SW480 (cell line): Measurements from ENCODE around the gene TPRX2.
"Not testable (repeated sequence)": the region's sequence is repeated elsewhere in the genome, so short reads cannot be mapped to it uniquely, and the experiment has no call there.

ENCODE experiments used
- DNase-seq: peaks from one replicate; pipeline ENCODE4 v3.0.0-alpha.2; 2016; ENCODE audit warnings: low spot score

Gene TPRX2, protein sequence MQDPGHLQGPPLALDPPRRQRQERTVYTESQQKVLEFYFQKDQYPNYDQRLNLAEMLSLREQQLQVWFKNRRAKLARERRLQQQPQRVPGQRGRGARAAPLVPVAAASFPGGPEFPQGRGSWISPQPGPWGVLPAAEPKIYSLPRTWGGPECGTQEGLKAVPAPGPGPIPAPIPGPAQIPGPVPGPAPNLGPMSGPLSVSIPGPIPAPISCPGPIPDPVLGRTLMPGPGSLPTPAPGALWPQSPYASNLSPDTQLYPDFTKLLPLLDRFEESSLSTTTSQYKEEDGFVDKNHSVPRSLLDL

DNA sequence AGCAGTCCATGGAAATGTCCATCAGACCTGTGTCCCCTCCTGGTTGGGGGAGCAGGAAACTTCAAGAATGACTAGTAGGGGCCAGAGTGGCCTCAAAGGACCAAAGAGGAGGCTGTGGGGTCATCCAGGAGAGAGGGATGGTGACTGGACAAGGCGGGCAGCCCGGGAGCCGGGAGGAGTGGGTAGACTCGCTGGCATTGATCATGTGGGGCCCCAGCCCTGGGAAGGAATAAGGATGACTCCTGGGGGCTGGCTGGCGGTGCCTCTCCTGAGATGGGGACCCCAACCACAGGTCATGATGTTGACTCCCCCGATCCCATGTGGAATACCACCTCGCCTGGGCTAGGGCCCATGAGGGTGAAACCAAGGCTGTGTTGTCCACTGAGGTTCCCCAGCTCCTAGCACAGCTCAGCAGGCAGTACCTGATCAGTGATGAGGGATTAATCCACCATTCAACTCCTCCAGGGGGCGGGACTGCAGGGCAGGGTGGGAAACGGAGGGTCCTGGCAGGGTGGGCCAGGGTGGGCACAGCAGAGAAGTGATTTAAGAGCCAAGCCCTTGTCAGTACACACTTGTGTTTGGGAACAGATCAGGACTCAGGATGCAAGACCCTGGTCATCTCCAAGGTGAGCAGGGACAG, at the start of gene TPRX2:
Gene TPRX2 (plus strand): TSS at position 590 of the 640 bp plus-strand sequence. CDS start 12 bp downstream, at position 602.
- not testable (repeated sequence) for DNase-seq

DNA sequence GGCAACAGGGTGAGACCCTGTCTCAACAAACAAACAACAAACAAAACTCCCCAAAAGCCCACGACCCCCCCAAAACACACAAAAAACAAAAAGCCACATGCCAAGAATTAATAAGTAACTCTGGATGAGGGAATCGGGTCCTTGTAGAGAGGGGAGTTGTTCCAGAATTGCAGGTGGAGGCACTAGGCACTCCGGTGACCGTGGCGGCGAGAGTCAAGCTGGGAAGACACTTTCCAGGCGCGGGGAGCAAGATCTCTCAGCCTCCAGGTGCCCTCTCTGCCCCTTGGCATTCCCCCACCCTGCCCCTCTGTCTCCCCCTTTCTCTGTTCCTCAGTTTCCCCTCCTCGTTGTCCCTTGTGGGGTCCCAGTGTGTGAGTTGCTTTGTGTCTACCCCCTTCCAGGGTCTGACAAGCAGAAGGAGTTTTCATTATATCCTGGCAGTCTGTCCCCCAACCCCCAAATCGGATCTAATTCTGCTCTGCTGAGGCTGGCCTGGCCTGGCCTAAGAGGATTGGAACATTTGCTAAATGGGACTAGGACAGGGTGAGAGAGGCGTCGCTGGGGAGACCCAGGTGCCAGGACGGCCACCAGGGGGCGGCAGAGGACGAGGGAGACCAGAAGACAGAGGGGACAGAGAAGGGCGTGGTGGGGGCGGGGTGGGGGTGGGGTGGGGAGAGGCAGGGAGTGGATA, 45.6 kb upstream of the TPRX2 start:
- peak; percentile 72 for DNase-seq

DNA sequence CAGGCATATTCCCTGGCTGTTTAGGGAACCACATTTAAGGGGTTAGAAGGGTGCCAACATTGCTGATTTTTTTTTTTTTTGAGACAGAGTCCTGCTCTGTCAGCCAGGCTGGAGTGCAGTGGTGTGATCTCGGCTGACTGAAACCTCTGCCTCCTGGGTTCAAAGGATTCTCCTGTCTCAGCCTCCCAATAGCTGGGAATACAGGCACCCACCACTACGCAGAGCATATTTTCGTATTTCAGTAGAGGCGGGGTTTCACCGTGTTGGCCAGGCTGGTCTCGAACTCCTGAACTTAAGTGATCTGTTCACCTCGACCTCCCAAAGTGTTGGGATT, 45.1 kb upstream of the TPRX2 start:
- no peak for DNase-seq

DNA sequence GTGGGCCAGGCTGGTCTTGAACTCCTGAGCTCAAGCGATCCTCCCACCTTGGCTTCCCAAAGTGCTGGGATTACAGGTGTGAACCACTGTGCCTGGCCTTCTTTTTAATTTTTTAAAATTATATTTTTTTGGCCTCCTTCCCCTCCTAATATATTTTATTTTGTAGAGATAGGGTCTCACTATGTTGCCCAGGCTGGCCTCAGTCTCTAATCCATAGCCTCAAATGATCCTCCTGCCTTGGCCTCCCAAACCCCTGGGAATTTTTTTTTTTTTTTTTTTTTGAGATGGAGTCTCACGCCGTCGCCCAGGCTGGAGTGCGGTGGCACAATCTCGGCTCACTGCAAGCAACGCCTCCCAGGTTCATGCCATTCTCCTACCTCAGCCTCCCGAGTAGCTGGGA, 42.8 kb upstream of the TPRX2 start:
- DNase-seq = not testable (repeated sequence)

DNA sequence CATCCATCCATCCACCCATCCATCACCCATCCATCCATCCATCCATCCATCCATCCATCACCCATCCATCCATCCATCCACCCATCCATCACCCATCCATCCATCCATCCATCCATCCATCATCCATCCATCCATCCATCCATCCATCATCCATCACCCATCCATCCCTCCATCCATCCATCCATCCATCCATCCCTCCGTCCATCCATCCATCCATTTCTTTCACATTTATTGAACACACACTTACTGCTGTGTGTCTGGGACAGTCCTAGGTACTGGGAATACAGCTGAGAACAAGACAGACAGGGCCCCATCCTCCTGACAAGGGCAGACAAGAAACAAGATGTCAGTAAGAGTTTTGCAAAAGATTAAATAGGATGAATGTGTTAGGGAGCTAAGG, 40.8 kb upstream of the TPRX2 start:
- not testable (repeated sequence) for DNase-seq

DNA sequence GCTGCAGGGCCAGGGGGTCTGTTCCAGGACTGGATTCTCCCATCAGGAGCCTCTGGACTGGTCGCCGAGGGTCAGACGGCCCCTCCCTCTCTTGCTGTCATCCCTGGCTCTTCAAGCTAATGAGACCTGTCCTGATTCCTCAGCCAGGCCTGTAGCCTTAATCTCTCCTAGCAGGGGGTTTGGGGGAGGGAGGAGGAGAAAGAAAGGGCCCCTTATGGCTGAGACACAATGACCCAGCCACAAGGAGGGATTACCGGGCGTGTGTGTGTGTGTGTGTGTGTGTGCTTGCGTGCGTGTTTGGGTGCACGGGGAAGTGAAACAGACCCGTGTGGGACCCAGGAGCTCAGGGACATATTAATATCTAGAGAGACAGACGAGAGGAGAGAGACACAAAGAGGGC, 39.2 kb upstream of the TPRX2 start:
- no peak for DNase-seq

DNA sequence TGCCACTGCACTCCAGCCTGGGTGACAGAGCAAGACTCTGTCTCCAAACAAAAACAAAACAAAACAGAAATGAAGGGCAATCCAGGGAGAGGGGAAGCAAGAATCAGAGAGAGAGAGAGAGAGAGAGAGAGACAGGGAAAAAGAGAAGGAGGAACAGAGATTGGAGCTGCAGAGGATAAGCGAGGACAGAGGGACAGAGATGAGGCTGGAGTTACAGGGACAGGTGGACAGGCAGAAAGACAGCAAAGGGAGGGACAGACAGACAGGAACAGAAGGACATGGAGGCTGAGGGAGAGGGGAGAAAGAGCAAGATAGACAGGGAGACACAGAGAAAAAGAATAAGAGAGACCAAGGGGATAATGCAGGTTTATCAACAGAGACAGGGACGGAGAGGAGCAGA, 38.6 kb upstream of the TPRX2 start:
- DNase-seq = no peak

DNA sequence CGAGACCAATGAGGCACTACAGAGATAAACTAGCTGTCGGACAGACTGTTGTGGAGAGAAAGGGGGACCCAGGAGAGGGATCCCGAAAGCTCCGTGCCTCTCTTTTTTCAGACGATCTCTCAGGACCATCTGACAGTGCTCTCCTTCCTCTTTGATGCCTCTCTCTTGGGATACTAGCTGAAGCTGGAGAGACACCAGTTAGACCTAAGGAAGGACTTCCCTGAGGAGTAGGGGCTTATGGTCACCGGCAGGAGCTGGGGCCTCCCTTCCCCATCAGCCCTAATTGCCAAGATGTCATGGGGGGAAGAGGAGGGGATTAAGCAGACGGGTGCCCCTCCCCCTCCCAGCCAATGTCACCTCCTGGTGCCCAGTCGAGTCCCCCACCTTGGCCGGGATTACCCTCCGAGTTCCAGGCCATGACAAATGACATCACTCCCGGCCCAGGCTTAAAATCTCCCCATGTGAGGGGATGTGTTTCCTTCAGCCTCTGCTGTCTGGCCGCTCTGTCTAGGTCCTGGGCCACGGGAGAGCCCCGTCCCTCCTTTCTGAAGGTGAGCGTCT, 37.5 kb upstream of the TPRX2 start, which contains the start of gene CRX:
Gene CRX (plus strand): TSS at position 478 of the 561 bp plus-strand sequence. CDS start 12,507 bp downstream, outside the sequence.
- no peak for DNase-seq

DNA sequence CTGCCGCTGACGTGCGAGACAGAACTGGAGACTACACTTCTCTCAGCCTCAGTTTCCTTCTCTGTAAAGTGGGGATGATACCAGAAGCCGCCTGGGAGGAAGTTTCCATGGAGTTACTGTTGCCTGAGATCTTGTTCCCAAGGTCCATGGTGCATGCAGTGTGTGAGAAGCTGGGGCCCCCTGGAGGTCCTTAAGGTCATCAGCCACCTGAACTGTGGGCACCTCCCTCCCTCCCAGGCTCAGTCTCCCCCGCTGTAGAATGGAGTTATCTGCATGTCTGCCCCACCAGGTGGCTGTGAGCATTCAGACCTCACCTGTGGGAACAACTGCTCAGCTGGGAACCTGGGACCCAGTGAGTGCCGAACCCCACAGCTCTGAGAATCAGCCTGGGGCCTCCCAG, 34.6 kb upstream of the TPRX2 start:
- DNase-seq = no peak

DNA sequence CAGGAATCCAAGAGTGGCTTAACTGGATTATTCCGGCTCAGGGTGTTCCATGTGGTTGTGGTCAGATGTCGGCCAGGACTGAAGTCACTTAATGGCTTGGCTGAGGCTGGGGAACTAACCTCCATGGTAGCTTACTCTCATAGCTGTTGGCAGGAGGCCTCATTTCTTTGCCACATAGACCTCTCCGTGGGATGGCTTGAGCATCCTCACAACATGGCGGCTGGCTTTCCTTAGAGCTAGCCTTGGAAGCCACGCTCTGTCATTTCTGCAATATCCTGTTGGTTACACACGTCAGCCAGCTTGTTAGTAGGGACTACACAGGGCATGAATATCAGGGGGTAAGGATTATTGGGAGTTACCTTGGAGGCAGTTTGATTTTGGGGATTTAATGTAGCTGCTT, 32.2 kb upstream of the TPRX2 start:
- DNase-seq = no peak

DNA sequence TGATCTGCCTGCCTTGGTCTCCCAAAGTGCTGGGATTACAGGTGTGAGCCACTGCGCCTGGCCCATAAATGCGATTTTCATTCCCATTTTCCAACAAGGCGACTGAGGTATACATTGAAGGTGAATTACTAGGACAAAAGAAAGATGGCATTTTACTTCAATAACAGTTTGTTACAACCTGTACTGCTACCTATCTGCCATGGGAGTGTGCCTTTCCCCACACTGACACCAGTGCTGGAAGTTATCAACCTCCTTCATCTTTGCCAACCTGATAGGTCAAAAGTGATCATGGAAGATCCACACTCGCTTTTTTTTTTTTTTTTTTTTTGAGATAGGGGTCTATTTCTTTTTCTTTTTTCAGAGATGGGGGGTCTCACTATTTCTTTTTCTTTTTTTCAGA, 26.3 kb upstream of the TPRX2 start:
- no peak for DNase-seq

DNA sequence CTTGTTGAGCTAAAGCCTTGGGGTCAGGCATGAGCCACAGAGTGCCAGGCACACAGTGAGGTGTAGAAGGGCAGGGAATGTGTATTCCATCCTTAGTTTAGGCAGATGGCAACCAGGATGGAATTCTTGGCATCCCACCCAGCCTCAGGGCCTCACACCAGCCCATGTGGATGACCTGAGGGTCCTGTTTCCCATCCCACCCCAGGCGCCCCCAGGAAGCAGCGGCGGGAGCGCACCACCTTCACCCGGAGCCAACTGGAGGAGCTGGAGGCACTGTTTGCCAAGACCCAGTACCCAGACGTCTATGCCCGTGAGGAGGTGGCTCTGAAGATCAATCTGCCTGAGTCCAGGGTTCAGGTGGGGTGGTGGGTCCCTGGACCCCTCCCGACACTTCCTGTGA, 23.0 kb upstream of the TPRX2 start:
- DNase-seq = no peak

DNA sequence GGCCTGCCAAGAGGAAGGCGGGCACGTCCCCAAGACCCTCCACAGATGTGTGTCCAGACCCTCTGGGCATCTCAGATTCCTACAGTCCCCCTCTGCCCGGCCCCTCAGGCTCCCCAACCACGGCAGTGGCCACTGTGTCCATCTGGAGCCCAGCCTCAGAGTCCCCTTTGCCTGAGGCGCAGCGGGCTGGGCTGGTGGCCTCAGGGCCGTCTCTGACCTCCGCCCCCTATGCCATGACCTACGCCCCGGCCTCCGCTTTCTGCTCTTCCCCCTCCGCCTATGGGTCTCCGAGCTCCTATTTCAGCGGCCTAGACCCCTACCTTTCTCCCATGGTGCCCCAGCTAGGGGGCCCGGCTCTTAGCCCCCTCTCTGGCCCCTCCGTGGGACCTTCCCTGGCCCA, 19.6 kb upstream of the TPRX2 start:
- no peak for DNase-seq

DNA sequence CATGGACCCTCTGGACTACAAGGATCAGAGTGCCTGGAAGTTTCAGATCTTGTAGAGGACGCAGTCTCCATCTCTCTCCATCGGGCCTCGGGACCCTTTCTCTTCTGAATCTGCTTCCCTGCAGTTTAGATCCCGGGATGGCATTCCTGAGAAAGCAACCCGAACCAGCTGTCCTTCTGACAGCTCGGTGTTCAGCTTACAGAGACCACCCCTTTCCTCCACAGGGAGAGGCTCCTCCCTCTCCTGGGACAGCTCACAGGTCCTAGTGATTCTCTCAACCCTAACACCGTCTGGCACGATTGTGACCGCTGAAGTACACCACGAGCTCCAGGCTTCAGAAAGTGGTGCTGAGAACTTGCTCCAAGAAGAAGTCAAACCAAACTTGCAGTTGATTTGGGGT, 19.1 kb upstream of the TPRX2 start:
- no peak for DNase-seq

DNA sequence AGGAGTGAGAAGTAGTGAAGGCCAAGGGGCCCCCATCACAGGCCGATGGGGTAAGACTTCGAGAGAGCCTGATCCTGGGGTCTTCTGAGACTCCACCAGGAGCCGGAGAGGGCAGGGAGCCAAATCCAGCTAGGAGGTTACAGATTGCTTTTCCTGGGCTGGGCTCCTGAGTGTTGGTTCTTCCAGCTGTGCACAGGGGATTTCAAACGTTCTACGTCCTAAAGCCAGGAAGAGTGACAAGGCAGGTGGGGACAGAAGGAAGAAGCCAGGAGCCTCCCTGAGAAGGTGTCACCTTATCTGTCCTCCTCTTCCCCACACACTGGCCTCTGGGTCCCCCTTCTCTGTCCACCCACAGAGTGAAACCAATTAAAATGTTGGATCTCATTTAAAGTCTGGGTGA, 16.1 kb upstream of the TPRX2 start:
- DNase-seq = no peak

DNA sequence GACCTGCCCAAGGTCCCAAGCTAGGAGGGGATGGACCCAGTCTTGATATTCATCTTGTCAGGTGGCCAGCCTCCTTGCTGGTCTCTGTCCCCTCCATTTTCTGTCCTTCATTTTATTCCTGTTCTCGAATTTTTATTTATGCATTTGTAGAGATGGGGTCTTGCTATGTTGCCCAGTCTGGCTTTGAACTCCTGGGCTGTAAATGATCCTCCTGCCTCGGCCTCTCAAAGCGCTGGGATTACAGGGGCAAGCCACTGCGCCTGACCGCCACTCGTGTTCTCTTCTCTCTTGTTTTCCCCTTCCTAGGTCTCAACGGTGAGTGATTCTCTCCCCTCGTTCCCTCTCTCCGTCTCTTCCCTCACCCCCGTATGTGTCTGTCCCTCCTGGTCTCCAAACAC, 10.6 kb upstream of the TPRX2 start:
- DNase-seq = no peak

DNA sequence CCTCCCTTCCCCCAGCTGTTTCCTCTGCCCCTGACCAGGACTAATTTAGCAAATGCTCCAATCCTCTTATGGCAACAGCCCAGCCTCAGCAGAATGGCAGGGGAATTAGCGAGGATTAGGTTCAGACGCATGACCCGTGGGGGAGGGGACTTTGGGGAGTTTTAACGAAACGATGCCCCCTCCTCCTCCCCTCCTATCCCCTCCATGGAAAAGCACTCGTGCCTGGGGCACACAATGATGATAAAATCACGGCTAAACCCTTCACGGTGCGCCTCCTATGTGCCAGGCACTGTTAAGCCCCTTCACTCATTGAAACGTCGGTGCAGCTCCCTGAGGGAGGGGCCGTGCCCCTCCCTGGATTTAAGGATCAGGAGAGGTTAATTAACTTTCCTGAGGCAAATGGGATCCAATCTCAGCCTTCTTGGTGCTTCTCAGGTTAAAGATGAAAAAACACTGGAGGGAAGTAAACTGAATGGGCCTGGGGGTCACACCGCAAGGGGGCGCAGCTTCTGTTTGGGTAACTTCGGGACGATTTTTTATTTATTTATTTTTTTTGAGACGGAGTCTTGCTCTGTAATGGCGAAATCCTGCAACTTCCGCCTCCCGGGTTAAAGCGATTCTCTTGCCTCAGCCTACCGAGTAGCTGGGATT, 10.1 kb upstream of the TPRX2 start:
- no peak for DNase-seq

DNA sequence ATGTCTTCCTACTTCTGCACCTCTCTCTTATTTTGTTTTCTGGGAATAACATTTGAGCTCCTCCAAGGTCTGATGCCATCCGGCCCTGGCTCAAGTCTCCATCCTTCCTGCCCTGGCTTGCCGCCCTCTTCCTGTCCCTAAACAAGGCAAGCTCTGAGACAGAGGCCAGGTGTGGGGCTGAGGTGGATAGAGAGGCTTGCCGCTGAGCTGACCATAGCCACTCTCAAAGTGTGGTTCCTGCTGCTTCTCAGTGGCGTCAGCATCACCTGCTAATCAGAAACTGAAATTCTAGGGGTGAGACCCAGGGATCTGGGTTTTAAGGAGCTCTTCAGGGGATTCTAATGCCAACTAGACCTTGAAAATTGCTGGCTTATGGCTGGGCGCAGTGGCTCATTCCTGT, 6.0 kb upstream of the TPRX2 start:
- no peak for DNase-seq

DNA sequence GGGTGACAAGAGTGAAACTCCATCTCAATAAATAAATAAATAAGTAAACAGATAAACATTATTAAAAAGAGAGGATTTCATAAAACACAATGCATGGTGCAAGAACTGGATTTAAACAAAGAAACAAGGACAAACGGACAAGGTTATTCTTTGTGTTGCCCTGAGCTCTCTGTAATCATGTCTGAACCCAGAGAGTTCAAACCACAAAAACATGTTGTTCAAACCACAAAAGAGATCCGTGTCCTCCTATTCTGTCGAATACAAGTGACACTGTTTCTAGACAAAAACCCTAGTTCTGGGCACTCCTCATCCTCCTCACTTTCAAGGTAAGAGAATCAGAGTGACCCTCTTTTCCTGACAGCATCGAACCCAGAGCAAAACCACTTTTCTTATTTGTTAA, 4.6 kb upstream of the TPRX2 start:
- no peak for DNase-seq

DNA sequence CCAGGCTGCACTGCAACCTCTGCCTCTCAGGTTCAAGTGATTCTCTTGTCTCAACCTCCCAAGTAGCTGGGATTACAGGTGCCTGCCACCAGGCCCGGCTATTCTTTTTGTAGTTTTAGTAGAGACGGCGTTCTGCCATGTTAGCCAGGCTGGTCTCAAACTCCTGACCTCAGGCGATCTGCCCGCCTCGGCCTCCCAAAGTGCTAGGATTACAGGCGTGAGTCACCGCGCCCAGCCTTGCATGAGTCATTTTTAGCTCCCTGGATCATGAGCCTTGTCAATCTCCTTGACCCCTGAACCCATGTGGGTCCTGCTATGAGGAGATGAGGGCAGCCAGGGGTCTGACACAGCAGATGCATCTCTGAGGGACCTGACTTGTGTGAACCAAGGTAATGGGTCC, 804 bp upstream of the TPRX2 start:
- not testable (repeated sequence) for DNase-seq

DNA sequence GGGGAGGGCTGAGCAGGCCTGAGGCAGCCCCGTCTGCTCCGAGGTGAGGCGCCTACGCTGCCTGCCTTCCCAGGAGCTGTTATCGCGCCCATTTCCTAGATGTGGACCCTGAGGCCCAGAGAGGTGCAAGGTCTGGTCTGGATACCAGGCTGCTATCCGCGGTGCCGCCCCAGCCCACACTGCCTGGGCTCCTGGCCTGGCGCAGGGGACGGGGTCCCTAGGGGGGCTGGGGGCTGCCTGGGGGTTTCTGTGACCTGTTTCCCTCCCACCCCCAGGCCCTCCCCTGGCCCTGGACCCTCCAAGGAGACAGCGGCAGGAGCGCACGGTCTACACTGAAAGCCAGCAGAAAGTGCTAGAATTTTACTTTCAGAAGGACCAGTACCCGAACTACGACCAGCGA, 803 bp downstream of the TPRX2 start:
- not testable (repeated sequence) for DNase-seq

DNA sequence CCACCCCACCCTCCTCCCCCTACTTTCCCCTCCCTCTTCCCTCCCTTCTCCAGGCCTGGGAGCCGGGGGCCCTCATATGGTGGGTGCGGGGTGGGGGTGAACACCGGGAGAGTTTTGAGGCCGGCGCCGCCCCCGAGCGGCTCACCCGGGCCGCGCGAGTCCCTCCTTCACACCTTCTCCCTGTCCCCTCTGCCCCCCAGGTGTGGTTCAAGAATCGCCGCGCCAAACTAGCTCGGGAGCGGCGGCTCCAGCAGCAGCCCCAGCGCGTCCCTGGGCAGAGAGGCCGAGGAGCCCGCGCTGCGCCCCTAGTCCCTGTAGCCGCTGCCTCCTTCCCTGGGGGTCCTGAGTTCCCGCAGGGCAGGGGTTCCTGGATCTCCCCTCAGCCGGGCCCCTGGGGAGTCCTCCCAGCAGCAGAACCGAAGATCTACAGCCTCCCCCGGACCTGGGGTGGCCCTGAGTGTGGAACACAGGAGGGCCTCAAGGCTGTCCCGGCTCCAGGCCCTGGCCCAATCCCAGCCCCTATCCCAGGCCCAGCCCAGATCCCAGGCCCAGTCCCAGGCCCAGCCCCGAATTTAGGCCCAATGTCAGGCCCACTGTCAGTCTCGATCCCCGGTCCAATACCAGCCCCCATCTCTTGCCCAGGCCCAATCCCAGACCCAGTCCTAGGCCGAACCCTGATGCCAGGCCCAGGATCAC, 1.7 kb downstream of the TPRX2 start:
- DNase-seq = no peak
